Muscle of leg (tissue), 11 donors: Measurements from ENCODE around the gene MPHOSPH6. TPM values are rescaled to one million over a fixed set of nuclear protein-coding genes. Genes with fewer than 3 reads are reported as not detected.
"Not testable (repeated sequence)": the region's sequence is repeated elsewhere in the genome, so short reads cannot be mapped to it uniquely, and the experiment has no call there.

ENCODE experiments used
- DNase-seq: peaks from one replicate; pipeline ENCODE4 v3.0.0; 2013
- H3K27ac ChIP-seq: one replicate; pipeline ENCODE4 v1.5.1; 2013; ENCODE audit warnings: mild to moderate bottlenecking, low read length, control low read depth
- H3K27me3 ChIP-seq: one replicate; pipeline ENCODE4 v1.6.1; 2013; ENCODE audit warnings: low read length; ENCODE audit not compliant: control insufficient read depth, insufficient read depth
- H3K36me3 ChIP-seq: one replicate; pipeline ENCODE4 v1.6.1; 2013; ENCODE audit warnings: low read length; ENCODE audit not compliant: control insufficient read depth, insufficient read depth
- H3K4me1 ChIP-seq: one replicate; pipeline ENCODE4 v1.6.1; 2013; ENCODE audit warnings: low read length; ENCODE audit not compliant: control insufficient read depth, insufficient read depth
- H3K4me3 ChIP-seq: one replicate; pipeline ENCODE4 v1.5.1; 2013; ENCODE audit warnings: low read length, control low read depth
- H3K9me3 ChIP-seq: replicated peaks from 2 replicates; pipeline ENCODE4 v1.6.1; 2013; ENCODE audit warnings: low read depth, low read length; ENCODE audit not compliant: control insufficient read depth
- WGBS: methylation state at CpG from one replicate; pipeline ENCODE4 v1.1.5; 2013; ENCODE audit warnings: missing lambda C conversion rate; ENCODE audit not compliant: insufficient coverage; 5-methylcytosine and 5-hydroxymethylcytosine counted together
- polyA plus RNA-seq, 8 donors: library from polyadenylated mRNA; unstranded; fragments of 120-200 nt; gene quantifications; one replicate each; pipeline versions ENCODE4 v1.2.1 to v1.2.3, GENCODE V29; 2013; ENCODE audit warnings: inconsistent platforms in 1 of 8, low replicate concordance in 1 of 8; ENCODE audit not compliant: insufficient read length in 8 of 8, insufficient read depth in 1 of 8
- total RNA-seq: library from RNA; stranded (reverse); fragments of 120-200 nt; gene quantifications from one replicate; pipeline ENCODE4 v1.2.4, GENCODE V29; 2013

The MPHOSPH6 gene
- total and polyA plus RNA-seq, 9 donors = 11.6 to 26.2 (median 22.0) TPM

GRCh38 chr16:82134846-82135245, 35.2 kb downstream of the MPHOSPH6 start:
- no peaks in the 10 kb centered on the region for H3K9me3 ChIP-seq
- no CpG with 5 or more reads among the region's 8 CpGs for WGBS

DNA sequence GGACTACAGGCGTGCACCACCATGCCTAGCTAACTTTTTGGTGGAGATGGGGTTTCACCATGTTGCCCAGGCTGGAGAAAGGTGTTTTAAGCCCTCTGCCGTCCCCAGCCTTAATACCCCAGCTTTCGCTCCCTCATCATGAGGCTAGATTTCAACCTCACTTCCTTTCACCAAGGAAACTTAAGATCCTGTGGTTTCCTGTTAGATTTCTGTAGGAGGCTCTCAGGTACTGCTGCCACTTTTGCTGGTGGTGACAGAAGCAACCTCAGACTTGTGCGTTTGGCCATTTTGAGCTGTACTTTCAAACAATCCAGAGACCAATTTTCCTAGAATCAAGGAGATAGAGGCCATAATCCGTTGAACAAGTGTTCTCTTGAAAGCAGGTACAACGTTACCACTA, 36.2 kb downstream of the MPHOSPH6 start:
- no peaks in the 10 kb centered on the region for H3K4me1 ChIP-seq
- no peaks in the 10 kb centered on the region for H3K36me3 ChIP-seq
- no peak overlapping the region for H3K4me3 ChIP-seq
- no peaks in the 10 kb centered on the region for H3K9me3 ChIP-seq
- DNase-seq = no peak
- H3K27me3 ChIP-seq = no peaks in the 10 kb centered on the region
- H3K27ac ChIP-seq = no peak overlapping the region
- WGBS = no CpG with 5 or more reads among the region's 6 CpGs

More at GRCh38 chr16:82134846-82135245, 35.2 kb downstream of the MPHOSPH6 start:
- no peaks in the 10 kb centered on the region for H3K4me1 ChIP-seq
- H3K4me3 ChIP-seq = no peak overlapping the region
- DNase-seq = no peak
- no peaks in the 10 kb centered on the region for H3K36me3 ChIP-seq
- H3K27me3 ChIP-seq = no peaks in the 10 kb centered on the region
- H3K27ac ChIP-seq = no peak overlapping the region

DNA sequence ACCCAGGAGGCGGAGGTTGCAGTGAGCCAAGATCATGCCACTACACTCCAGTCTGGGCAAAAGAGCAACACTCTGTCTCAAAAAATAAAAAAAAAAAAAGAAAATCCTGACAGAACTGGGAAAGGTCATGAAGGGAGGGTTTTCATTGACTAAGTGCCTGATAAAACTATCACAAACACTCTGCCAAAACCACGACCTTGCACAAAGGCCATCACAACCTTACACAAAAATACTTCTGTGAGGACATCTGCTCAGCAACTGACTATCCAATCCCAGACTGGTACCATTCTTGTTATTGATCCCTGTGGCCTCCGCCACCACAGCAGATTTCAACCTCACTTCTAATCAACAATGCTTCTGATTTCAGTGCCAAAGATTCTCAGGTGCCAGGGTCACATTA, 40.1 kb downstream of the MPHOSPH6 start:
- DNase-seq = no peak
- Histone ChIP-seq H3K27me3 (no peaks in the 10 kb centered on the region), H3K27ac (no peak overlapping the region), H3K36me3 (no peaks in the 10 kb centered on the region), H3K9me3 (no peaks in the 10 kb centered on the region), H3K4me3 (no peak overlapping the region), H3K4me1 (no peaks in the 10 kb centered on the region)
- WGBS = no CpG with 5 or more reads among the region's 3 CpGs

- Histone ChIP-seq H3K36me3 (no peaks in the 10 kb centered on the region), H3K27ac (no peak overlapping the region), H3K4me3 (no peak overlapping the region), H3K4me1 (no peaks in the 10 kb centered on the region), H3K9me3 (no peaks in the 10 kb centered on the region), H3K27me3 (no peaks in the 10 kb centered on the region)
- DNase-seq = no peak
- no CpG with 5 or more reads among the region's 3 CpGs for WGBS
Observed at GRCh38 chr16:82124651-82125050, 45.4 kb downstream of the MPHOSPH6 start.

- Histone ChIP-seq H3K27me3 (no peaks in the 10 kb centered on the region), H3K36me3 (no peaks in the 10 kb centered on the region), H3K27ac (no peak overlapping the region), H3K4me1 (no peaks in the 10 kb centered on the region), H3K4me3 (no peak overlapping the region), H3K9me3 (no peaks in the 10 kb centered on the region)
- no peak for DNase-seq
- WGBS = 79% methylated on average over 3 of the region's 4 CpGs
Observed at GRCh38 chr16:82119405-82119804, 50.6 kb downstream of the MPHOSPH6 start.

DNA sequence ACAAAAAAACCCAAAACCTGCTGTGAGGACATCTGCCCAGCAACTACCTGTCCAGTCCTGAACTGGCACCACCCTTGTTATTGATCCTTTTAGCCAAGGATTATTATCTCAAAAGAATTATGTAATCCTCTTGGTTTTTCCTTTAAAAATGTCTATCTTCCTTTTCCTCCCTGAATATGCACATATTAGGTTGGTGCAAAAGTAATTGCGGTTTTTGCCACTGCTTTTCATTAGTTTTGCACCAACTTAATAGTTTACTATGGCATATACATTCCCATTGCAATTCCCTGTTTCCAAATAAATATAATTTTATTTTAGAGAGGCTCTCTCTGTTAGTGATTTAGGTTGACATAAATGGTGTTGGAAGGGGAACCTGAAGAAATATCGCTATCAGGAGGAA, 51.3 kb downstream of the MPHOSPH6 start:
- WGBS = no CpG with 5 or more reads among the region's 2 CpGs

GRCh38 chr16:82116535-82116934, 53.5 kb downstream of the MPHOSPH6 start:
- WGBS = no CpG with 5 or more reads among the region's 1 CpG
- no peak overlapping the region for H3K27ac ChIP-seq
- DNase-seq = no peak
- no peaks in the 10 kb centered on the region for H3K27me3 ChIP-seq
- no peaks in the 10 kb centered on the region for H3K9me3 ChIP-seq
- H3K4me3 ChIP-seq = no peak overlapping the region
- H3K4me1 ChIP-seq = no peaks in the 10 kb centered on the region
- no peaks in the 10 kb centered on the region for H3K36me3 ChIP-seq

More for the DNA sequence above, 51.3 kb downstream of the MPHOSPH6 start:
- DNase-seq = no peak
- Histone ChIP-seq H3K27me3 (no peaks in the 10 kb centered on the region), H3K9me3 (no peaks in the 10 kb centered on the region), H3K27ac (no peak overlapping the region), H3K4me1 (no peaks in the 10 kb centered on the region), H3K4me3 (no peak overlapping the region), H3K36me3 (no peaks in the 10 kb centered on the region)

GRCh38 chr16:82113741-82114140, 56.3 kb downstream of the MPHOSPH6 start:
- Histone ChIP-seq H3K36me3 (no peaks in the 10 kb centered on the region), H3K4me3 (no peak overlapping the region), H3K27ac (no peak overlapping the region), H3K27me3 (peaks cover 2% of the 10 kb centered on the region), H3K4me1 (no peaks in the 10 kb centered on the region), H3K9me3 (no peaks in the 10 kb centered on the region)
- WGBS = 63% methylated on average over 1 of the region's 3 CpGs
- DNase-seq = no peak

- Histone ChIP-seq H3K4me1 (no peaks in the 10 kb centered on the region), H3K36me3 (no peaks in the 10 kb centered on the region), H3K4me3 (no peak overlapping the region), H3K9me3 (no peaks in the 10 kb centered on the region), H3K27ac (no peak overlapping the region), H3K27me3 (peaks cover 2% of the 10 kb centered on the region)
- 78% methylated on average over 1 of the region's 2 CpGs for WGBS
- no peak for DNase-seq
Observed at GRCh38 chr16:82111944-82112343, 58.1 kb downstream of the MPHOSPH6 start.

DNA sequence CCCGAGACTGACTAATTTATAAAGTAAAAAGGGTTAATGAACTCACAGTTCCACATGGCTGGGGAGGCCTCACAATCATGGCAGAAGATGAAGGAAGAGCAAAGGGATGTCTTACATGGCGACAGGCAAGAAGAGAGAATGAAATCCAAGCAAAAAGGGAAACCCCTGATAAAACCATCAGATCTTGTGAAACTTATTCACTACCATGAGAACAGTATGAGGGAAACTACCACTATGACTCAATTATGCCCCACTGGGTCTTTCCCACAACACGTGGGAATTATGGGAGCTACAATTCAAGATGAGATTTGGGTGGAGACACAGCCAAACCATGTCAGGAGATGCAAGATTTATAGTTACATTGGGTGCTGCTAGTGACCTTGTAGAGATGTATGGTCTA, 60.8 kb downstream of the MPHOSPH6 start:
- not testable (repeated sequence) for H3K27me3 ChIP-seq, H3K36me3 ChIP-seq, H3K9me3 ChIP-seq, H3K4me1 ChIP-seq, H3K4me3 ChIP-seq, DNase-seq, H3K27ac ChIP-seq
- 100% methylated on average over 2 of the region's 3 CpGs for WGBS

DNA sequence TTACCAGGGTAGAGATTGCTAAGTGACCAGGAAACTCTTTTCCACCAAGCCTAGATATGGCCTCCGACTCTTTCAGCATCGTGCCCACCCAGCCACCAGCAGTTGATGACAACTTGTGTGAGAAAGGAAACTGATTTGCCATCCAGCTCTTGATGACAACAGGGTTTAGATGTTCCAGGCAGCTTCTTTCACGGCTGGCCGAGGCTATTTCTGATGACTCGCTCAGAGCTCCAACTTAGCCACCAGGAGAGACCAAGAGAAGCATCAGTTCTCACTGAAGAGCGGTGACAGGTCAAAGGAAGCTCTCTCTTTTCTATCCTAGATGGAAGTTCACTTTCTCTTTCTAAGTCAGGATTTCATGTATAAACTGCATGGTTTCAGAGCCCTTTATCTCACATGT, 61.2 kb downstream of the MPHOSPH6 start:
- Histone ChIP-seq H3K9me3 (no peaks in the 10 kb centered on the region), H3K4me1 (no peaks in the 10 kb centered on the region), H3K27me3 (peaks cover 2% of the 10 kb centered on the region), H3K36me3 (no peaks in the 10 kb centered on the region), H3K4me3 (no peak overlapping the region), H3K27ac (no peak overlapping the region)
- WGBS = 75% methylated on average over 5 of the region's 6 CpGs
- no peak for DNase-seq
